H54 (cell line): ENCODE measurements around the gene RAB6B.

ENCODE experiments used
- DNase-seq: peaks from one replicate; pipeline ENCODE4 v3.0.0; 2011; ENCODE audit warnings: low spot score, mixed read lengths; ENCODE audit not compliant: insufficient read length
- FAIRE-seq: peaks from 3 replicates; lab custom pipeline; 2011; peaks lifted over from hg19 to GRCh38; lab: Jason Lieb, UNC
- POLR2A ChIP-seq: IDR thresholded peaks from 2 replicates; pipeline ENCODE4 v1.6.1; 2011; ENCODE audit warnings: low read depth, mild to moderate bottlenecking, low read length

Gene RAB6B

DNA sequence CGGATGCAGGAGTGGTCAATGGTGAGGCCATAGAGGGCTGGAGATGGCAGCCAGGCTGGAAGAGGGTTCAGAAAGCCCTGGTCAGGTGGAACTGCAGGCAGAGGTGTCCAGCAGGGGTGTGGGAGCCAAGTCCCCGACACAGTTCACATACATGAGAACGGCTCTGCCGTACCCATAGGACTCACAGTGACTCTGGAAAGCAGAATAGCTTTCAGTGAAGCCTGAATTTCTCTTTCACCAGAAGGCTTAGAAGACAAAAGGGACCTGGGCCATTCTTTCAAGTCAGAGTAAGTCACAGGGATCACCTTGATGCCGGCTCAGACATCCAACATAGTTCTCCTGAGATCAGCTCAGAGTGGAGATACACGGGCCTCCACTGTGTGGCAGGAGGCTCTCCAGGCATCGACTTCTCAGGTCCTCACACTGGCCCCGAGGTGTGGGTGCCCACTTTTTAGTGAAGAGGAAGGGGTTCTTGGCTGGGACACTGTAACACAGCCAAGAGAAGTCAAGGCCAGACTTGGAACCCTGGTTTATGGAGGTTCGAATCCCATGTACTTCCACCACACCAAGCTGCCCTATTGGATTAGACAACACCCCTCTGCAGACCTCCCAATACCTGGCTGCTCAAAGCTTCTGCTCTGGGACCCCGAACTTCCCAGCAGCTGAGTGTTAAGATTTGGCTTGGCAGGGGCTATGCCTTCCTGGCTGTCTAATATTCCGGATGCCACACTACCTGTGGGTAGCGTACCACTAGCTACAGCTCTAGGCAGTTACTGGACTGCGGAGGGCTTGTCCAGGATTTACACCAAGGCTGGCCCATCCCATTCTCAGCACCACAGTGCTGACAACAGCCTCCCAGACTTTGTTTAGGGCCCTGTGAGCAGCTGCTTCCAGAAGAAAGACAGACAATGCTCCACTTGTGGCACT is 40.4 kb upstream of the RAB6B start:
- no peak for FAIRE-seq
- no peak for TF ChIP-seq POLR2A
- no peak for DNase-seq

- TF ChIP-seq POLR2A = no peak
Observed at GRCh38 chr3:133934996-133935842, 39.5 kb upstream of the RAB6B start.

GRCh38 chr3:133934073-133934970 is 38.6 kb upstream of the RAB6B start:
- TF ChIP-seq POLR2A = no peak
- DNase-seq = no peak
- no peak for FAIRE-seq

More at GRCh38 chr3:133934996-133935842, 39.5 kb upstream of the RAB6B start:
- FAIRE-seq = no peak
- no peak for DNase-seq

DNA sequence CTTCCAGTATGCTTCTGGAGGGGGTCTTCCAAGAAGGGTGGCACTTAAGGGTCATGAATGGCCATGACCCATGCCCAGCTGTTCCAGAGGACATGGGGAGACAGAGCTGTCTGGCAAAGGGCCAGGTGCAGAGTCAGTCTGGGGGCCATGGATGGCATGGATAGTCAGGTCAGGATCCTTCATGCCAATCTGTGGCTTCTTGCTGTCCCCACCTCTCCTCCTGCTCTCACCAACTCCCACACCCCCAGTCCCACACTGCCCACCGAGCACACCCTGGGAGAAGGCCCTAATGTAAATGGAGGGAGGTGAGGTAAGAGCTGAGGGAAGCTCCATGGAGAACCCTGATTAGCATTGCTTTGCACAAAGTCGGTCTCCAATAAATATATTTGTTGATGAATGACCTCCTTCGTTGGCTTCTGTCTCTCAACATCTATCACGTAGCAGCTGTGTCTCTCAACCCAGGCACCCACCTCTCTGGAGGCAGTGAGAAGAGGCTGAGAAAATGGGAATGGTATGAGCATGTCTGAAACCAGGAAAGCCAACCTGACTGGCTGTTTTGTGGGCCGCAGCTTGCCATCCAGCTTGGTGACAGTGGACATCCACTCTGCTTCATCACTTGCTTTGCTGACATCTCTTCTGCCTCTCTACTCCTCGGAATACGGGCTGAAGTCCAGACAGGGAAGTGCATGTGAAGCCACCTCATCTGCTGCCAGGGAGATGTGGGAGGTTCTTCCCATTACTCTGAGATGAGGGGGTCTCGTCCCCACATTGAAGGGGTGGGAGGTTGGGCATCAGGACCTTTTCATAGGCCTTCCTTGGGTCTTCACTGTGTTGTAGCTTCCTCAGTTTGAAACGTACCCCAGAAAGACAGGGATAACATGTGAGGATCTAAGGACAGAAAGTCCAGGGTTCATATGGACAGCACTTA is 37.7 kb upstream of the RAB6B start:
- FAIRE-seq = no peak
- TF ChIP-seq POLR2A = no peak
- DNase-seq = no peak

- TF ChIP-seq POLR2A = no peak
- DNase-seq (no peak), FAIRE-seq (no peak)
Observed at GRCh38 chr3:133932009-133932408, 36.3 kb upstream of the RAB6B start.

GRCh38 chr3:133931084-133931483 is 35.4 kb upstream of the RAB6B start:
- DNase-seq (no peak), FAIRE-seq (no peak)
- no peak for TF ChIP-seq POLR2A

DNA sequence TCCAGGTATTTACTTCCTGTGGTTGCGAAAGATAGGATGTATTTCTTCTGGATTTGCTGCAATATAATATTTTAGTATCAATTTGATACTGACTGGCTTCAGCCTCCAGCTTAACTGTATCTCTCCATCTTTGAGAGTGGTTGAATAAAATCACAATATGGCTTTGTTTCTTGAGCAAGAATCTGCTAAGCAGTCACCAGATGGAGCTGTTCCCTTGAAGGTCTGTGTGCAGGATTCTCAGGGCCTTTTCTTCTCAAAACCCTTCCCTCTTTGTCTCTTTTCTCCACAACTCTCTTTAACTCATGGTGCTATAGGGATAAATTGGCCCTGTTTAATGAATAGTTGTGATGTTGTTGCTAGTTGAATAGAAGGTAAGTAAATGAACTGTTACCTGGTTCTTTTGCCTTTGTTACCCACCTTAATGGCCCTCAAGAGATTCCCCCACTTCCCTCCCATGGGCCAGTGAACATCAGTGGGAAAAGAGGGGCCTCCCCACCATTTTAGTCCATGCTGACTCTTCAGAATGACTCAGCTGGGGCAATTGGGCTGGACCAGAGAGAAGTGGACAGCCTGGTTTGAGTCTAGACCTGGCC is 34.8 kb upstream of the RAB6B start:
- DNase-seq (peak; percentile 48), FAIRE-seq (no peak)
- no peak for TF ChIP-seq POLR2A

GRCh38 chr3:133928903-133929607 is 33.4 kb upstream of the RAB6B start:
- FAIRE-seq = no peak
- no peak for TF ChIP-seq POLR2A

DNA sequence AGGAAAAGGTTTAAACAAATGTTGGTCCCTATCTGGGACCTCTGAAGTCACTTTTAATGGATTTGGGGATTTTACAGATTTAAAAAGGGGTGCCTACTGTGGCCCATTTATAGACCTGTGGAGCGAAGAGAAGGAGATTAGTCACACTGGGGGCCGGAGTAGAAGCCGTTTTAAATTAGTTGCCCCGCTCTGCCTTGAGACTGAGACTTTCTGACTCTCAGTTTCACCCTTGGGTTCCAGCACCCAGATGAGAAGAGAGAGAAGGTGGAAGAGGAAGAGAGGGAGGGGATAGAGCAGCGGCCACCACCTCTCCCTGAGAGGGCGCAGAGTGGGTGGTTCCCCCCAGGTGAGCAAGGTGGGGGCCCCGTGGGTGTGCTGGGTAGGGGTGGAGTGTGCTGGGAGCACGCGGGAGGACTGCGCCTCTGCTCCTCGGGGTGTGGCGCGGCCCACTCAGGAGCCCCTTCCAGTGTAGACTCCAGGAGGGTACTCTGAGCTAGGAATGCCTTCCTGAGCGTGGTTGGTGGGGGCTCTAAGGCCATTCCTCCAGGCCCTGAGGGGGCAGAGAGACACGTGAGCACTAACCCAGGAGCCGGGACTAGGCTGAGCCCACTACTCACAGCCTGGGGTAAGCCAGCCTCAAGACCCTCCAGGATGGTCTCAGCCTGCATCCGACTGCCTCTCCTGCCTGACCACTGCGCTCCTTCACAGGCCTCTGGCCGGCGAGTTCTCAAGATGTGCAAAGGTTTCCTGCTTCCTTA is 32.6 kb upstream of the RAB6B start:
- DNase-seq = no peak
- FAIRE-seq = no peak
- no peak for TF ChIP-seq POLR2A

More at GRCh38 chr3:133928903-133929607, 33.4 kb upstream of the RAB6B start:
- DNase-seq = no peak

DNA sequence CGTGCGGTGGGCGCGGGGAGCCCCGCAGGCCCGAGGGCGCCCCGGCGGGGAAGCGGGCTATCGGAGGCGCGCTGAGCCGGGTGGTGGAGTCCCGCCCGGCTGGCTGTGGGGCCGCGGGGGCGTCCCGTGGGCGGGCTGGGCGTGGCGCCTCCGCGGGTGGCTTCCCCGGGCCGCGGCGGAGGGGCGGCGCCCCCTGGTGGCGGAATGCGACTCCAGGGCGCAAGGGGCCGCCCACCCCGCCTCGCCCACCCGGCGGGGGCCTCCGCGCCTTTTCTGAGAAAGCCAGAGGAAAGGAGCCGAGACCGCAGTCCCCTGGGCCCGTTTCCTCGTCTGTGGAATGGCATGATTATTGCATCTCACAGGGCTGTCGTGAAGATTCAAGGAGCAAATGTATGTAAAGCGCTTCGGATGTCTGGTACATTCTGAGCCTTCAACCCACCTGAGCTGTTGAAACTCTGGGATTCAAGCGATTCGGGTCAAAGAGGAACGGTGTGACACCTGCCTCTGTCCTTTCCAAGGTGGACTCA is 31.9 kb upstream of the RAB6B start:
- FAIRE-seq = no peak

More for the DNA sequence above, 31.9 kb upstream of the RAB6B start:
- TF ChIP-seq POLR2A = no peak
- DNase-seq = no peak
